Right lobe of liver (tissue), 6 donors: ENCODE results near the gene HCRT. TPM values are rescaled to one million over a fixed set of nuclear protein-coding genes. Genes with fewer than 3 reads are reported as not detected.
"Not testable (repeated sequence)": the region's sequence is repeated elsewhere in the genome, so short reads cannot be mapped to it uniquely, and the experiment has no call there.

ENCODE experiments used
- ATAC-seq, 4 donors: fragments of 200-7000 bp; cut with Tn5 transposase; one replicate each; pipeline ENCODE4 v1.9.1; 2020; ENCODE audit warnings: mild to moderate bottlenecking in 4 of 4, moderate library complexity in 4 of 4
- DNase-seq, 3 donors: peaks; one replicate each; pipeline ENCODE4 v3.0.0-alpha.2; 2020
- H3K27ac ChIP-seq, 3 donors: fragments of 200-600 bp; one replicate each; pipeline ENCODE4 v1.8.0; 2022
- H3K27me3 ChIP-seq, 2 donors: fragments of 200-600 bp; one replicate each; pipeline ENCODE4 v1.8.0; 2022
- H3K36me3 ChIP-seq, 4 donors: fragments of 200-600 bp; sonication (generic) in 1 of 4; one replicate each; pipeline versions ENCODE4 v1.5.1 to v1.8.0; 2017 to 2022; ENCODE audit warnings: control low read depth in 1 of 4
- H3K4me1 ChIP-seq, 4 donors: fragments of 200-600 bp; sonication (generic) in 1 of 4; one replicate each; pipeline versions ENCODE4 v1.5.1 to v1.8.0; 2017 to 2022; ENCODE audit warnings: control low read depth in 1 of 4
- H3K4me3 ChIP-seq, 3 donors: fragments of 200-600 bp; one replicate each; pipeline ENCODE4 v1.8.0; 2022
- H3K9me3 ChIP-seq, 4 donors: fragments of 200-600 bp; sonication (generic) in 1 of 4; one replicate each; pipeline versions ENCODE4 v1.5.1 to v1.8.0; 2017 to 2022; ENCODE audit warnings: control low read depth in 1 of 4
- CTCF ChIP-seq, 4 donors: fragments of 200-600 bp in 3 of 4; fragments of 450-650 bp in 1 of 4; IDR thresholded peaks; one replicate each; pipeline versions ENCODE4 v1.5.1 to v1.8.0; 2016 to 2022; ENCODE audit warnings: antibody characterized with exemption in 4 of 4, mild to moderate bottlenecking in 2 of 4
- POLR2A ChIP-seq: fragments of 450-650 bp; IDR thresholded peaks from one replicate; pipeline ENCODE4 v1.6.1; 2017; ENCODE audit warnings: antibody characterized with exemption, mild to moderate bottlenecking
- WGBS: methylation state at CpG from one replicate; pipeline ENCODE4 v1.1.6; 2018; ENCODE audit warnings: low coverage, low lambda C conversion rate; ENCODE audit not compliant: insufficient coverage; ENCODE audit errors: missing lambda C conversion rate; 5-methylcytosine and 5-hydroxymethylcytosine counted together
- intact Hi-C, 2 donors: fragments of 100-400 bp; cut with DNase I; formaldehyde crosslinking; loops; one replicate each; pipeline versions ENCODE4 v1.11.2 to v1.14.1; 2022
- total RNA-seq, 6 experiments: library from RNA; depleted of rRNA in 2 of 6; stranded (reverse); fragments of >200 nt in 2 of 6; fragmentation: NEBNext Ultra II Directional in 3 of 6; extraction: Animal tissue kit (Norgen Biotek cat#: 25700) in 3 of 6; gene quantifications; one replicate each; pipeline versions ENCODE4 v1.1.0 to v1.2.4, GENCODE V29; 2016 to 2023
- donor health status: DM: no; HTN: yes; CAD: no.
- donor health status: DM: no; HTN: no; CAD: no.
- donor health status: DM: no; HTN: no; CAD: no.
- donor health status: DM: no; HTN: yes; CAD: no.
- donor health status: DM: no; HTN: yes; CAD: no.

The HCRT gene
- total RNA-seq, 6 experiments from 2014 or later: not detected

- no CpG with 5 or more reads among the region's 11 CpGs for WGBS
- H3K27ac ChIP-seq: no peak overlapping the region
- no peaks in the 10 kb centered on the region for H3K9me3 ChIP-seq
- ATAC-seq (no peak), DNase-seq (no peak)
- H3K36me3 ChIP-seq: no peaks in the 10 kb centered on the region
- no peaks in the 10 kb centered on the region for H3K27me3 ChIP-seq
- H3K4me3 ChIP-seq: no peak overlapping the region
- no peak for TF ChIP-seq POLR2A
- TF ChIP-seq CTCF (IDR thresholded peaks at IDR 0.05): no peak
- intact Hi-C loops: no loop called here
- H3K4me1 ChIP-seq: peaks cover 0 to 11% (median 2%) of the 10 kb centered on the region in 4 donors
Measured at GRCh38 chr17:42189651-42189965, 4.4 kb upstream of the HCRT start.

GRCh38 chr17:42188749-42189650, 3.7 kb upstream of the HCRT start:
- Histone ChIP-seq H3K36me3 (no peaks in the 10 kb centered on the region), H3K27ac (no peak overlapping the region), H3K9me3 (no peaks in the 10 kb centered on the region), H3K4me1 (peaks cover 0 to 9% (median 2%) of the 10 kb centered on the region in 4 donors), H3K4me3 (no peak overlapping the region), H3K27me3 (no peaks in the 10 kb centered on the region)
- WGBS: 59% methylated on average over 6 of the region's 19 CpGs
- DNase-seq (no peak), ATAC-seq (no peak)
- intact Hi-C loops: no loop called here
- TF ChIP-seq CTCF (IDR thresholded peaks at IDR 0.05): no peak
- TF ChIP-seq POLR2A: no peak

DNA sequence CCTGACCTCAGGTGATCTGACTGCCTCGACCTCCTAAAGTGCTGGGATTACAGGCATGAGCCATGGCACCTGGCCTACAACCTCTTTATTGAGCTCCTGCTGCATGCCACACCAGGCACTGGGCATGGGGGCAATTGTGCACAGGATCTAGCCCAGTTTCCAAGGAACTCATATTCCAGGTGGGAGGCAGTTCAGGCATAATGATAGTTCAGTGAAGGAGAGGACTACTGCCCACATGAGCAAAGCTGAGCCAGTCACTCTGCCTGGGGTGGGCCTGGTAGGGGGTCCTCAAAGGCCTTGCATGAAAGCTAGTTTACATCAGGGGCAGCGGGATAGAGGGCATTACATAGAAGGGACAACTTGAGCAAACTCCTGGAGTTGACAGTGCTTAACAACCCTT, 2.6 kb upstream of the HCRT start:
- ATAC-seq (no peak), DNase-seq (no peak)
- WGBS: 67% methylated on average over 2 of the region's 2 CpGs
- Histone ChIP-seq H3K27ac (no peak overlapping the region), H3K27me3 (no peaks in the 10 kb centered on the region), H3K4me1 (peaks cover 0 to 6% (median 0%) of the 10 kb centered on the region in 4 donors), H3K36me3 (no peaks in the 10 kb centered on the region), H3K9me3 (no peaks in the 10 kb centered on the region), H3K4me3 (no peak overlapping the region)
- TF ChIP-seq POLR2A (no peak), CTCF (IDR thresholded peaks at IDR 0.05) (no peak)
- intact Hi-C loops: no loop called here

DNA sequence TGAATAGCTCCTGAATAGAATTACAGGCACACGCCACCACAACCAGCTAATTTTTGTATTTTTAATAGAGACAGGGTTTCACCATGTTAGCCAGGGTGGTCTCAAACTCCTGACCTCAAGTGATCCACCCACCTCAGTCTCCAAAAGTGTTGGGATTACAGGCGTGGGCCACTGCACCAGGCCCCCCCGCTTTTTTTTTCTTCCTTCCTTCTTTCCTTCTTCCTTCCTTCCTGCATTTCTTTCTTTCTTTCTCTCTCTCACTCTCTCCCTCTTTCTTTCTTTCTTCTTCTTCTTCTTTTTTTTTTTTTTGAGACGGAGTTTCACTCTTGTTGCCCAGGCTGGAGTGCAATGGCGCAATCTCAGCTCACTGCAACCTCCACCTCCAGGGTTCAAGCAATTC, 939 bp upstream of the HCRT start:
- H3K4me1 ChIP-seq: not testable (repeated sequence)
- 66% methylated on average over 3 of the region's 5 CpGs for WGBS

DNA sequence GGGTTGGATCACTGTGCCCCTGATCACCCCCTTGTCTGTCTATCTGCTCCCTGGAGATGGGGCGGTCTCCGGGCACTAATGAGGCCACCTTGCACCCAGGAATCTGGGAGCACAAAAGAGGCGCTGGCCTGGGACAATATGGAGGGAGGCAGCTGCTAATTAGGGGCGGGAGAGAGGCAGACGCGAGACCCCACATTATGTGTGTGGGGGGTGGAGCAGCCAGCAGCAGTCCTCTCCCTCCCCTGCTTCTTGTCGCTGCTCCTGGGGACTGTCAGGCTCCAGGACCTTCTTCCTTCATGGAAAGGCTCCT, 324 bp upstream of the HCRT start:
- Histone ChIP-seq H3K27me3 (peaks cover 0 to 7% of the 10 kb centered on the region in 2 donors), H3K4me1 (peaks cover 0 to 16% (median 0%) of the 10 kb centered on the region in 4 donors), H3K4me3 (no peak overlapping the region), H3K9me3 (no peaks in the 10 kb centered on the region), H3K27ac (no peak overlapping the region), H3K36me3 (no peaks in the 10 kb centered on the region)
- no peak for ATAC-seq
- intact Hi-C loops: no loop called here
- no peak for TF ChIP-seq POLR2A
- TF ChIP-seq CTCF (IDR thresholded peaks at IDR 0.05): no peak
- 63% methylated on average over 2 of the region's 7 CpGs for WGBS
- no peak for DNase-seq

More for the DNA sequence above, 939 bp upstream of the HCRT start:
- DNase-seq, intact Hi-C loops, H3K27ac ChIP-seq, H3K27me3 ChIP-seq, H3K36me3 ChIP-seq, H3K9me3 ChIP-seq, H3K4me3 ChIP-seq, ATAC-seq: not testable (repeated sequence)
